Measurements from ENCODE around the gene GRID1.
A peak's percentile ranks its signal among the peaks of the same experiment; 100 is the strongest.

GRID1 gene

GRCh38 chr10:86255405-86256251 lies 111.0 kb downstream of the GRID1 start:
- no peak overlapping the region for H3K27ac ChIP-seq (ENCODE audit: poor library complexity, severe bottlenecking)
- DNase-seq (ENCODE audit: low spot score) (no peak), ATAC-seq (ENCODE audit: low read depth) (no peak)
- TF ChIP-seq CTCF (IDR thresholded peaks at IDR 0.05; ENCODE audit: poor library complexity, severe bottlenecking): no peak
- no peaks in the 10 kb centered on the region for H3K4me1 ChIP-seq (ENCODE audit: insufficient read depth, poor library complexity, severe bottlenecking)
- H3K27me3 ChIP-seq (ENCODE audit: insufficient read depth, poor library complexity, severe bottlenecking): no peaks in the 10 kb centered on the region
- no peaks in the 10 kb centered on the region for H3K36me3 ChIP-seq (ENCODE audit: low read depth)
- no peak overlapping the region for H3K4me3 ChIP-seq (ENCODE audit: severe bottlenecking)
- no peaks in the 10 kb centered on the region for H3K9me3 ChIP-seq (ENCODE audit: severe bottlenecking)

- H3K9me3 ChIP-seq (ENCODE audit: severe bottlenecking): no peaks in the 10 kb centered on the region
- no peaks in the 10 kb centered on the region for H3K36me3 ChIP-seq (ENCODE audit: low read depth)
- H3K27ac ChIP-seq (ENCODE audit: poor library complexity, severe bottlenecking): no peak overlapping the region
- TF ChIP-seq CTCF (IDR thresholded peaks at IDR 0.05; ENCODE audit: poor library complexity, severe bottlenecking): no peak
- ATAC-seq (ENCODE audit: low read depth) (peak; percentile 74), DNase-seq (ENCODE audit: low spot score) (no peak)
- no peaks in the 10 kb centered on the region for H3K4me1 ChIP-seq (ENCODE audit: insufficient read depth, poor library complexity, severe bottlenecking)
- no peak overlapping the region for H3K4me3 ChIP-seq (ENCODE audit: severe bottlenecking)
- H3K27me3 ChIP-seq (ENCODE audit: insufficient read depth, poor library complexity, severe bottlenecking): no peaks in the 10 kb centered on the region
Observed at GRCh38 chr10:86254526-86255174, 111.9 kb downstream of the GRID1 start.

- no peak for DNase-seq (ENCODE audit: low spot score)
- Histone ChIP-seq H3K27ac (ENCODE audit: poor library complexity, severe bottlenecking) (no peak overlapping the region), H3K4me1 (ENCODE audit: insufficient read depth, poor library complexity, severe bottlenecking) (no peaks in the 10 kb centered on the region), H3K9me3 (ENCODE audit: severe bottlenecking) (no peaks in the 10 kb centered on the region), H3K36me3 (ENCODE audit: low read depth) (no peaks in the 10 kb centered on the region), H3K4me3 (ENCODE audit: severe bottlenecking) (no peak overlapping the region), H3K27me3 (ENCODE audit: insufficient read depth, poor library complexity, severe bottlenecking) (no peaks in the 10 kb centered on the region)
- TF ChIP-seq CTCF (IDR thresholded peaks at IDR 0.05; ENCODE audit: poor library complexity, severe bottlenecking): no peak
- no peak for ATAC-seq (ENCODE audit: low read depth)
Observed at GRCh38 chr10:86254081-86254480, 112.5 kb downstream of the GRID1 start.

- H3K4me1 ChIP-seq (ENCODE audit: insufficient read depth, poor library complexity, severe bottlenecking): no peaks in the 10 kb centered on the region
- no peak overlapping the region for H3K4me3 ChIP-seq (ENCODE audit: severe bottlenecking)
- TF ChIP-seq CTCF (IDR thresholded peaks at IDR 0.05; ENCODE audit: poor library complexity, severe bottlenecking): no peak
- ATAC-seq (ENCODE audit: low read depth) (no peak), DNase-seq (ENCODE audit: low spot score) (no peak)
- H3K27ac ChIP-seq (ENCODE audit: poor library complexity, severe bottlenecking): no peak overlapping the region
- no peaks in the 10 kb centered on the region for H3K27me3 ChIP-seq (ENCODE audit: insufficient read depth, poor library complexity, severe bottlenecking)
- no peaks in the 10 kb centered on the region for H3K9me3 ChIP-seq (ENCODE audit: severe bottlenecking)
- no peaks in the 10 kb centered on the region for H3K36me3 ChIP-seq (ENCODE audit: low read depth)
Observed at GRCh38 chr10:86253091-86254072, 113.2 kb downstream of the GRID1 start.
